Measurements from ENCODE around the gene BGN.

BGN gene

DNA sequence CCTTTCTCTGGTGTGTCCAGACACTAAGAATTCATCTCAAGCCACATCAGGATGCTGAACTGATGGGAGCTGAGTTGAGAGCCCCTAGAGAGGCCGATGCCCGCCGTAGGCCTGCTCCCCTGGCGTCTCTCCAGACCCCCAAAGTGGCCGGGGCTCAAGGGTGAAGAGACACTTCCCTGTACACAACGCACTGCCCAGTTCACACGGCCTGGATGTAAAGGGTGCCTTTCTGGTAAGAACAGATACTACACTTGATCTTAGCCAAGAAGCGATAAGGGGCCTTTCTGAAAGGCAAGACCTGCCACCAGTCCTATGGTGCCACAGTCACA, 43.9 kb upstream of the BGN start:
- Histone ChIP-seq H3K27me3 (ENCODE audit: control insufficient read depth in 1 of 2, insufficient read depth in 2 of 2, low read length in 2 of 2) (no peaks in the 10 kb centered on the region), H3K4me1 (ENCODE audit: control insufficient read depth, insufficient read depth, low read length) (peaks cover 2% of the 10 kb centered on the region), H3K4me3 (ENCODE audit: low read length in 2 of 2) (no peak overlapping the region), H3K27ac (ENCODE audit: low read length) (no peak overlapping the region), H3K9me3 (ENCODE audit: control insufficient read depth in 2 of 2, low read length in 2 of 2) (no peaks in the 10 kb centered on the region), H3K36me3 (ENCODE audit: control insufficient read depth in 2 of 2, insufficient read depth in 2 of 2, low read length in 2 of 2) (no peaks in the 10 kb centered on the region), H3K9ac (ENCODE audit: low read length in 2 of 2) (no peak overlapping the region)

DNA sequence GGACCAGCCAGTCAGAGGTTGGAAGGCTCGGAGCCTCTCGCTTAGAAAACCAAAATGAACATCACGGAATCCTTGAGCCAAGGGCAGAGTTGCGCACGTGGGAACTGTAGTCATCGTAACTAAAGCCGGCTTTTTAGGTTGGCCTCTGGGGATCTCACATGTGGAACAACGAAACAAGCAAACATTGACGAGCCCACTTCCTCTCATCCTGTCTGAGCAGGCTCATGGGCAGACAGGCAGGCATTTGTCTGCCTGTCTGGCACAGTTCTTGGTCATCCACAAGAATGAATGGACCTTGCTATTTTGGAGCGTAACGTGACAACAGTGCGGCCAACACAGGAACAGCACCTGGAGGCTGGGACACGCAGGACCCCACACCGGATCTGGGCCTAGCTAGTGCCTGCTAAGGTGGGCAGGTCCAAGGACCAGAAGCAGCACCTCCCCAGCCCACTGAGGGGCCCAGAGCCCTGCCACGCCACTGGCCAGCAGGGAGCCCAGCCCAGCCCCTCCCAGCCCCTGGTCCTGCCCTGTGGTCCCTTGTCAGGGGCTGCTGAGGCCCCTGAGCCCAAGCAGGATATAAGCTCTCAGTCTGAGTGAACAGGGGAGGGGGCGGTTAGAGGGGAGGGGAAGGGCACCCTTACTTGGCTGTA, 39.8 kb upstream of the BGN start:
- Histone ChIP-seq H3K36me3 (ENCODE audit: control insufficient read depth in 2 of 2, insufficient read depth in 2 of 2, low read length in 2 of 2) (no peaks in the 10 kb centered on the region), H3K27ac (ENCODE audit: low read length) (no peak overlapping the region), H3K4me3 (ENCODE audit: low read length in 2 of 2) (no peak overlapping the region), H3K4me1 (ENCODE audit: control insufficient read depth, insufficient read depth, low read length) (peaks cover 17% of the 10 kb centered on the region), H3K9me3 (ENCODE audit: control insufficient read depth in 2 of 2, low read length in 2 of 2) (no peaks in the 10 kb centered on the region), H3K9ac (ENCODE audit: low read length in 2 of 2) (no peak overlapping the region), H3K27me3 (ENCODE audit: control insufficient read depth in 1 of 2, insufficient read depth in 2 of 2, low read length in 2 of 2) (no peaks in the 10 kb centered on the region)

DNA sequence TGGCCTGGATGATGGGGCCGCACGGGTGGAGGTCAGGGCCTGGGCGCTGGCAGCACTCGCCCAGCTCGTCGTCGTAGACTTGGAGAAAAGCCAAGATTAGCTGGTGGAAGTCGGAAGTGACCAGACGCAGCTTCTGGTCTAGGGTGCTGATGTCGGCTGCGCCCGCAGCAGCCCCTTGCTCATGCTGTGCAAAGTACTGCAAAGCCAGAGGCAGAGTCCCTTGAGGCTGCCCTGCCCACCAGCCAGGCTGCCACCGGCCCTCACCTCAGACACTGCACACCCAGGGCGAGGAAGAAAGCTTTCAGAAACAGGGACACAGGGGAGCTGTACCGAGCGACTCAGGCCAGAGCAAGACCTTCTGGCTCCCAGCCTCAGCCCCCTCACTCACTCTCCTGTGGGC, 39.2 kb upstream of the BGN start:
- Histone ChIP-seq H3K27ac (ENCODE audit: low read length) (no peak overlapping the region), H3K4me3 (ENCODE audit: low read length in 2 of 2) (no peak overlapping the region), H3K27me3 (ENCODE audit: control insufficient read depth in 1 of 2, insufficient read depth in 2 of 2, low read length in 2 of 2) (no peaks in the 10 kb centered on the region), H3K9me3 (ENCODE audit: control insufficient read depth in 2 of 2, low read length in 2 of 2) (no peaks in the 10 kb centered on the region), H3K9ac (ENCODE audit: low read length in 2 of 2) (no peak overlapping the region), H3K36me3 (ENCODE audit: control insufficient read depth in 2 of 2, insufficient read depth in 2 of 2, low read length in 2 of 2) (no peaks in the 10 kb centered on the region), H3K4me1 (ENCODE audit: control insufficient read depth, insufficient read depth, low read length) (peaks cover 18% of the 10 kb centered on the region)

DNA sequence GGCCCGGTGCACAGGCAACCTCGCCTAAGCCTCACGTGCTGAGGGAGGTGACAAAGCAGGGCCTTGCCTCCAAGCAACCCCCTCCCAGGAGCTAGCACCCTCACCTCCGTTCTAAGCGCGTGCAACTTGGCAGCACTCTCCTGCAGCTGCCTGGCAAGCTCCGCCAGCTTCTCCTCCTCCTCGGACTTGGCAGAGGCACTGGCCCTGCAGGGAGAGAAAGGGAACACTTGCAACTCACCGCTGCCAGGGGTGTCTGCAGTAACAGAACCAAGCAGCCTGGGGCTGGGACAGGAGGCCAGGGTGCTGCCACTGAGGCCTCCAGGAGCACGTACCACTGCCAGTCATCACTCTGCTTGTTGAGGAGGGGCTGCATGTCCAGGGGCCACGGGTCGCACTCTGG, 38.6 kb upstream of the BGN start:
- Histone ChIP-seq H3K27me3 (ENCODE audit: control insufficient read depth in 1 of 2, insufficient read depth in 2 of 2, low read length in 2 of 2) (no peaks in the 10 kb centered on the region), H3K9me3 (ENCODE audit: control insufficient read depth in 2 of 2, low read length in 2 of 2) (no peaks in the 10 kb centered on the region), H3K36me3 (ENCODE audit: control insufficient read depth in 2 of 2, insufficient read depth in 2 of 2, low read length in 2 of 2) (no peaks in the 10 kb centered on the region), H3K4me1 (ENCODE audit: control insufficient read depth, insufficient read depth, low read length) (peaks cover 18% of the 10 kb centered on the region), H3K4me3 (ENCODE audit: low read length in 2 of 2) (no peak overlapping the region), H3K9ac (ENCODE audit: low read length in 2 of 2) (no peak overlapping the region), H3K27ac (ENCODE audit: low read length) (no peak overlapping the region)

DNA sequence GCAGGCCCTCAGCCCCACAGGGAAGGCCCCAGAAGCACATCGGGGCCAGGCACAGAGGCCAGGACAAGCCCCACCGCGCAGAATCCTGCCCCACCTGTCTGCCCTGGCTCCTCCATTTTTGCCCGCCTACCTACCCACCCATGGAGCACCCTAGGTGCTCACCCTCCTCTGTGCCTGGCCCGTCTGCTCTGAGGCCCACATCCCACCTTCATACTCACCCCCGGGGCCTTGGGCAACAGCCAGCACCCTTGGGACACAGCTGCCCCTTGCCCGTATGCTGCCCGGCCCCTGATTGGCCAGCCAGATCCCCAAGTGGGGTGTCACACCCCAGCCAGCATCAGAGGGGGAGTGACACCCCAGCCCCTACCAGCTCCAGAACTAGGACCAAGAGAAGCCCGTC, 38.1 kb upstream of the BGN start:
- no peak overlapping the region for H3K9ac ChIP-seq (ENCODE audit: low read length in 2 of 2)
- H3K27me3 ChIP-seq (ENCODE audit: control insufficient read depth in 1 of 2, insufficient read depth in 2 of 2, low read length in 2 of 2), result no peaks in the 10 kb centered on the region
- H3K4me1 ChIP-seq (ENCODE audit: control insufficient read depth, insufficient read depth, low read length), result peaks cover 18% of the 10 kb centered on the region
- no peaks in the 10 kb centered on the region for H3K9me3 ChIP-seq (ENCODE audit: control insufficient read depth in 2 of 2, low read length in 2 of 2)
- peaks cover 0 to 3% of the 10 kb centered on the region in 2 donors for H3K36me3 ChIP-seq (ENCODE audit: control insufficient read depth in 2 of 2, insufficient read depth in 2 of 2, low read length in 2 of 2)
- no peak overlapping the region for H3K4me3 ChIP-seq (ENCODE audit: low read length in 2 of 2)
- H3K27ac ChIP-seq (ENCODE audit: low read length), result no peak overlapping the region

DNA sequence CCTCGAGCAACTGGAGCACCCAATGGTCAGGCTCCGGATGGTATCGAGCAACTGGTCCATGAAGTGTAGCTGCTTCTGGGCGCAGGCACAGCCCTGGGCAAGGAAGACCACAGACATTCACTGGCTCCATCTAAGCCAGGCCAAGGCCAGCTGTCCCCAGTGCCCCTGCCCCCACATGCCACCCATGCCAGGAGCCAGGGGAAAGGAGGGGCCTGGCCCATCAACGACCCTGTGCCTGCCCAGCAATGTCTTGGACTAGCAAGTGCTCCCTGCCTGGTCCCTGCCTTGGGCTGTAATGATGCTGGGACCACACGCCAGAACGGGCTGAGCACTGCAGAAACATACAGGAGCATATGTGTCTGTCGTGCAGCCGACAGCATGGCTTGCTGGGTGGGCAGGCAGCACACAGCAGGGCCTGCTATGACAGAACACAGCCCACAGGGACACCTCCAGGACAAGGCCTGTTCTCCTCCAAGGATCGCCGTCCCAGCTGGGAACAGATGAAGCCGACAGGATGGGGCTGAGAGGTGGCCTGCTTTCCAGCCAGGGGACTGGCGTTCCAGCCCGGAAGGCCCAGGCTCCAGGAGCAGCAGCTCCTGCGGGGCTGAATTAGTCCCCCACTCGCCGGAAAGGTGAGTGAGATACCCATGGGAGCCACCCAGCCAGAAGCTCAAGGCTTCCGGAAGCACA, 37.5 kb upstream of the BGN start:
- no peak overlapping the region for H3K9ac ChIP-seq (ENCODE audit: low read length in 2 of 2)
- H3K4me3 ChIP-seq (ENCODE audit: low read length in 2 of 2), result no peak overlapping the region
- no peaks in the 10 kb centered on the region for H3K27me3 ChIP-seq (ENCODE audit: control insufficient read depth in 1 of 2, insufficient read depth in 2 of 2, low read length in 2 of 2)
- no peak overlapping the region for H3K27ac ChIP-seq (ENCODE audit: low read length)
- H3K4me1 ChIP-seq (ENCODE audit: control insufficient read depth, insufficient read depth, low read length), result peaks cover 18% of the 10 kb centered on the region
- no peaks in the 10 kb centered on the region for H3K9me3 ChIP-seq (ENCODE audit: control insufficient read depth in 2 of 2, low read length in 2 of 2)
- H3K36me3 ChIP-seq (ENCODE audit: control insufficient read depth in 2 of 2, insufficient read depth in 2 of 2, low read length in 2 of 2), result peaks cover 0 to 3% of the 10 kb centered on the region in 2 donors

DNA sequence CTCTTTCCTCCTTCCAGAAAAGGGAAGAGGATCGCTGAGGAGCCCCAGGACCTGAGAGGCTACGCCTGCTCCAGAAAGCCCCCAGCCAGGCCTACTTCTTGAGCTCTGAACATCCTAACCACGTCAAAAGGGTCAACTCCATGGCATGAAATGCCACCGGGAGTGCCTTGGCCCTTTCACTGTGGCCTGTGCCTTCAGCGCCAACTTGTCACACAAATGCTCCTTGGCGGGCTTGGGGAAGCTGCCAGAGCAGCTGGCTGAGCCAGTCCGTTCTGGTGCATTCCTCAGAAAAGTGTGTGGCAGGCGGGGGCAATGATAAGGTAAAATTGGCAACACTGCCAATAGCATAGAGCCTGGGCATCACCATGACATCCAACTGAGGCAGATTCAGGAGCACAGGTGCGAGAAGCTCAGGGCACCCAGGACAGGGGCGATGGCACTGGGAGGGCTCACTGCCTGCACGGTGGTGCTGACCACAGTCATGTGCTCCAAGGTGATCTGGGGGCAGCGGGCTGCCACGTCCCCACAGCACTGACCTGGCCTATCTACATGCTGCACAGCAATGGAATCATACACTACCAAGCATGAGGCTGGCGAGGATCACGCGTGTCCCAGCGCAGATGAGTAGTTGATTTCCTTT, 36.8 kb upstream of the BGN start:
- H3K36me3 ChIP-seq (ENCODE audit: control insufficient read depth in 2 of 2, insufficient read depth in 2 of 2, low read length in 2 of 2), result peaks cover 0 to 3% of the 10 kb centered on the region in 2 donors
- H3K27ac ChIP-seq (ENCODE audit: low read length), result no peak overlapping the region
- H3K4me1 ChIP-seq (ENCODE audit: control insufficient read depth, insufficient read depth, low read length), result peaks cover 18% of the 10 kb centered on the region

DNA sequence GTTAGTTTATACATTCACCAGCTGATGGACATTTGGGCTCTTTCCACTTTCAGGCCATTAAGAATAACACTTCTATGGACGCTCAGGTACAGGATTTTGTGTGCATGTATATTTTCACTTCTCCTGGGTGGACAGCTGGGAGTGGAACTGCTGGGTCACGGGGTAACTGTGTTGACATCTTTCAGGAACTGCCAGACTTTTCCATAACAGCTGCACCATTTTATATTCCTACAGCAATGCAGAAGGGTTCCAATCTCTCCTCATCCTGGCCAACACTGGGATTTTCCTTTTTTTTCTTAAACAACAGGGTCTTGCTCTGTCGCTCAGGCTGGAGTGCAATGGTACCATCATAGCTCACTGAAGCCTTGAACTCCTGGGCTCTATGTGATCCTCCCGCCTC, 36.3 kb upstream of the BGN start:
- no peak overlapping the region for H3K4me3 ChIP-seq (ENCODE audit: low read length in 2 of 2)
- no peak overlapping the region for H3K9ac ChIP-seq (ENCODE audit: low read length in 2 of 2)
- no peaks in the 10 kb centered on the region for H3K9me3 ChIP-seq (ENCODE audit: control insufficient read depth in 2 of 2, low read length in 2 of 2)
- no peak overlapping the region for H3K27ac ChIP-seq (ENCODE audit: low read length)
- H3K4me1 ChIP-seq (ENCODE audit: control insufficient read depth, insufficient read depth, low read length), result peaks cover 18% of the 10 kb centered on the region
- peaks cover 0 to 3% of the 10 kb centered on the region in 2 donors for H3K36me3 ChIP-seq (ENCODE audit: control insufficient read depth in 2 of 2, insufficient read depth in 2 of 2, low read length in 2 of 2)
- H3K27me3 ChIP-seq (ENCODE audit: control insufficient read depth in 1 of 2, insufficient read depth in 2 of 2, low read length in 2 of 2), result peaks cover 0 to 2% of the 10 kb centered on the region in 2 donors

More for the DNA sequence above, 36.8 kb upstream of the BGN start:
- Histone ChIP-seq H3K4me3 (ENCODE audit: low read length in 2 of 2) (no peak overlapping the region), H3K9ac (ENCODE audit: low read length in 2 of 2) (no peak overlapping the region), H3K27me3 (ENCODE audit: control insufficient read depth in 1 of 2, insufficient read depth in 2 of 2, low read length in 2 of 2) (peaks cover 0 to 2% of the 10 kb centered on the region in 2 donors), H3K9me3 (ENCODE audit: control insufficient read depth in 2 of 2, low read length in 2 of 2) (no peaks in the 10 kb centered on the region)

DNA sequence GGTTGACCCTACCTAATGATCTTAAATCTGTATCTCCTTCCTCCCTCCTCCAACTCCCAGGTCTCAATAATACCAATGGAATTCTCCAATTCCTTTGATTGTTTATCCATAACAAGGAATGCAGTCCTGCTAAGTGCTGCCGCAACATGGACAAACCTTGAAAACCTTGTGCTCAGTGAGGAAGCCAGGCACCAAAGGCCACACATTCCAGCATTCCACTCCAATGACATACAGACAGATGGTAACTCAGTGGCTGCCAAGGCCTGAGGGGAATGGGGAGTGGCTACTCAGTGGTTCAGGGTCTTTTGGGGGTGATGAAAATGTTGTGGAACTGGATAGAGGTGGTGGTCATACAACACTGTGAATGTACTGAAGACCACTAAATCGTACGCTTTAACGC, 34.8 kb upstream of the BGN start:
- H3K27ac ChIP-seq (ENCODE audit: low read length), result no peak overlapping the region
- peaks cover 0 to 3% of the 10 kb centered on the region in 2 donors for H3K36me3 ChIP-seq (ENCODE audit: control insufficient read depth in 2 of 2, insufficient read depth in 2 of 2, low read length in 2 of 2)
- H3K9me3 ChIP-seq (ENCODE audit: control insufficient read depth in 2 of 2, low read length in 2 of 2), result no peaks in the 10 kb centered on the region
- no peak overlapping the region for H3K4me3 ChIP-seq (ENCODE audit: low read length in 2 of 2)
- no peak overlapping the region for H3K9ac ChIP-seq (ENCODE audit: low read length in 2 of 2)
- peaks cover 22% of the 10 kb centered on the region for H3K4me1 ChIP-seq (ENCODE audit: control insufficient read depth, insufficient read depth, low read length)
- H3K27me3 ChIP-seq (ENCODE audit: control insufficient read depth in 1 of 2, insufficient read depth in 2 of 2, low read length in 2 of 2), result peaks cover 0 to 7% of the 10 kb centered on the region in 2 donors

DNA sequence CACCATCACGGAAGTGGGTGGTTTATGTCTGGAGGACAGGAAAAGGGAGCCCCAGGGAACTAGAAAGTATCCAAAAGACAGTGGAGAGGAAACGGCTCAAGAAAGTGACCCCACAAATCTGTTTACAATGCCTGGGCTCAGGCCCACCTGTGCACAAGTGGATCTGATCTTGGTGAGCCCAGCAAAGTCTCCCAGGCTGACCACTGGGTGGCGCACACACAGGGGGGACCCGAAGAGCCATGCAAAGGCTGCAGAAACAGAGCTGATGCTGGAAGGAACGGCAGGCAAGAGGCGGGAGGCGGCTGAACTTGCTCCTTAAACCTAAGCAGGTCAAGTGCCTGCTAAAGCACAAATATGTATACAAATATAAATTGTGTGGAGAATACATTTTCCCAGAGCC, 34.0 kb upstream of the BGN start:
- Histone ChIP-seq H3K9ac (ENCODE audit: low read length in 2 of 2) (no peak overlapping the region), H3K27me3 (ENCODE audit: control insufficient read depth in 1 of 2, insufficient read depth in 2 of 2, low read length in 2 of 2) (peaks cover 0 to 7% of the 10 kb centered on the region in 2 donors), H3K9me3 (ENCODE audit: control insufficient read depth in 2 of 2, low read length in 2 of 2) (no peaks in the 10 kb centered on the region), H3K36me3 (ENCODE audit: control insufficient read depth in 2 of 2, insufficient read depth in 2 of 2, low read length in 2 of 2) (peaks cover 0 to 3% of the 10 kb centered on the region in 2 donors), H3K27ac (ENCODE audit: low read length) (no peak overlapping the region), H3K4me1 (ENCODE audit: control insufficient read depth, insufficient read depth, low read length) (peaks cover 21% of the 10 kb centered on the region), H3K4me3 (ENCODE audit: low read length in 2 of 2) (no peak overlapping the region)

DNA sequence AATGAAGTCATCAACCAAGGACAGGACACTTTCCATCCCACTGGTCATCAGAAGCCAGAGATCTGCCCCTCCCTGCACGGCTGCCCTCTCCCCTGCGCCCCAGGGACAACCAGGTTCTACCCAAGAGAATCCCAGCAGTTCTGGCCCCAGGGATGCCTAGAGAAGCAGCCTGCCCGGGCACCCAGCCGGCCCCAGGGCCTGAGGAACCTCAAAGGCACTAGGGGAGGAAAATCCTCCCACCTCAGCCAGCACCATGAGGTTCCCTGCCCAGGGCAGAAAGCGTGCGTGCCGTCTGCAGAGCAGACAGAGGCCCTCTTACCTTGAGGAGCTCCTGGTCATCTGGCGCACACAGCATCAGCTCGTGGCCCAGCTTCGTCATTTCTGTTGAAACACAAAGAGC, 32.5 kb upstream of the BGN start:
- Histone ChIP-seq H3K27me3 (ENCODE audit: control insufficient read depth in 1 of 2, insufficient read depth in 2 of 2, low read length in 2 of 2) (peaks cover 0 to 7% of the 10 kb centered on the region in 2 donors), H3K36me3 (ENCODE audit: control insufficient read depth in 2 of 2, insufficient read depth in 2 of 2, low read length in 2 of 2) (peaks cover 0 to 3% of the 10 kb centered on the region in 2 donors), H3K4me3 (ENCODE audit: low read length in 2 of 2) (no peak overlapping the region), H3K9ac (ENCODE audit: low read length in 2 of 2) (no peak overlapping the region), H3K27ac (ENCODE audit: low read length) (no peak overlapping the region), H3K9me3 (ENCODE audit: control insufficient read depth in 2 of 2, low read length in 2 of 2) (no peaks in the 10 kb centered on the region), H3K4me1 (ENCODE audit: control insufficient read depth, insufficient read depth, low read length) (peaks cover 10% of the 10 kb centered on the region)

Data from stomach smooth muscle (tissue), 2 donors.